GM21526 (cell line): ENCODE results near the gene NECAP2.
"Not testable (repeated sequence)": the region's sequence is repeated elsewhere in the genome, so short reads cannot be mapped to it uniquely, and the experiment has no call there.

ENCODE experiments used
- ATAC-seq: cut with Tn5 transposase; IDR thresholded peaks from one replicate; pipeline ENCODE4 v1.9.1; 2021; ENCODE audit warnings: moderate library complexity; ENCODE audit not compliant: unreplicated experiment, low FRiP score

The NECAP2 gene

DNA sequence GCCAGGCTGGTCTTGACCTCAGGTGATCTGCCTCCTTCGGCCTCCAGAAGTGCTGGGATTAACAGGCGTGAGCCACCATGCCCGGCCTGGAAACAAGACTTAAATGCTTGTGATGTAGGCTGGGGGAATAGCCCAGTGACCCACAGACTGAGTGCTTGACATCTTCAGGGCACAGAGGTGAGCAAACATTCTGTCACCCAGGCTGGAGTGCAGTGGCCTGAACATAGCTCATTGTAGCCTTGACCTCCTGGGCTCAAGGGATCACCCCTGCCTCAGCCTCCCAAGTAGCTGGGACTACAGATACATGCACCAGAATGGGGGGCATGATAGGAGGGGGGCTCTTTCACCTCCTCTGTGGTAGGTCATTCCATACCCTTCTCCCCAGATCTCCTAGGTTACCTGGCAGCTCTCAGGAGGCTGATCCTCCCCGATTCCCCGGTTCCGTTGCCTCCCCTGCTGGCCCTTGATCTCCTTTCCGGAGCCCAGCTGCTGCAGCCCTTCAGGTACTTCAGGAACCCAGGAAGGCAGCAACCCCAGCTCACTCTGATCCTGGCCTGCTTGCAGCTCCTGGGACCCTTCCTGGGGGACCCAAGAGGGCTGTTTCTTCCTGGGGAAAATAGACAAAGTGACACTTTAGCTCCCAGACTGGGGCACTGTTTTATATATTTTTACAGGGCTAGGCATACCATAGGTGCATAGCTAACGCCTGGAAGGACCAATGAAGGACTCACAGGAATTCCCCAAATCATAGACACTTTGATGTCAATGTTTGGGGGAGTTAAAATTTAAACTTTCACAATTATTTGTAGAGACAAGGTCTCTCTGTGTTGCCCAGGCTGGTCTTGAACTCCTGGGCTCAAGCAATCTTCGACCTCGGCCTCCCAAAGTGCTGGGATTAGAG lies 15.1 kb upstream of the NECAP2 start:
- no peak for ATAC-seq

DNA sequence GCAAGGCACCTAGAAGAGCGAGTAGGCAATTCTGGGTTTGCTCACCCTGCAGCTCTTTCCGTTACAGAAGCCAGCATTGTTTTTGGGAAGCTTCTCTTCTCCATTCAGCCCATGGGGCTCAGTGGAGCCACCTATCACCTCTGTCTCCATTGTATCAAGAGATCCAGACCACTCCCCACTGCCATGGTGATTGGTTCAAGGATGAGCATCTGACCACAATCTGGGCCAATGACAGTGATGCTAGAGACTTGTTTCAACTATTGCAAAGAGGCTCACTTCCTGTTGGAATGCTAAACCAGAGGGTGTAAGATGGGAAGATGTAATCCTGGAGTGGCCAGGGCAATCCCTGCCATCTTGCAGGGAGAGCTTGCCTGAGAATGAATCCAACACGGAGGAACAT lies 9.9 kb upstream of the NECAP2 start:
- ATAC-seq, result no peak

DNA sequence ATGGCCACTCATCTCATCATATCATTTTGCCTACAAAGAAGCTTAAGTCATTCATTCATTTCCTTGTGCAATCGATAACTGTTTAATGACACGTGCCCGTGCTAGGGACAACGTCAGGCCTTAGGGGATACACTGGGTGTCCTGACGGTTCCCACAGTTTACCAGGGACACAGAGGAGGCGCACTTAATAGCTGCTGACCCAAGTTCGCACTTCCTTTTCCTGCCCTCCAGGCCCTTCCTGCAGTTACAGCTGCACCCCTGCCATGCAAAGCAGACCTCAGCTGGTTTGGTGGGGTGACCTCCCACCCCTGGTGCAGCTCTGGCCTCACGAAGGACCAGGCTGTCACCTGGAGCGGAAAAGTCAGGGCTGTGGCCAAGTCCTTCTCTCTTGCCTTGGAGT lies 7.5 kb upstream of the NECAP2 start:
- no peak for ATAC-seq

DNA sequence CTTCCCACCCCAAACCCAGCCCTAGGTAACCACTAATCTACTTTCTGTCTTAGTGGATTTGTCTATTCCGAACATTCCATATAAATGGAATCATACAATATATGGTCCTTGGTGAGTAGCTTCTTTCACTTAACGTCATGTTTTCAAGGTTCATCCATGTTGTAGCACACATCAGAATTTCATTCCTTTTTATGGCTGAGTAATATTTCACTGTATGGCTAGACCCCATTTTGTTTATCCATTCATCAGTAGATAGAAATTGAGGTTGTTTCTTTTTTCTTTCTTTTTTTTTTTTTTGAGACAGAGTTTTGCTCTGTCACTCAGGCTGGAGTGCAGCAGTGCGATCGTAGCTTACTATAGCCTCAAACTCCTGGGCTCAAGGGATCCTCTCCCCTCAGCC lies 6.5 kb upstream of the NECAP2 start:
- no peak for ATAC-seq

DNA sequence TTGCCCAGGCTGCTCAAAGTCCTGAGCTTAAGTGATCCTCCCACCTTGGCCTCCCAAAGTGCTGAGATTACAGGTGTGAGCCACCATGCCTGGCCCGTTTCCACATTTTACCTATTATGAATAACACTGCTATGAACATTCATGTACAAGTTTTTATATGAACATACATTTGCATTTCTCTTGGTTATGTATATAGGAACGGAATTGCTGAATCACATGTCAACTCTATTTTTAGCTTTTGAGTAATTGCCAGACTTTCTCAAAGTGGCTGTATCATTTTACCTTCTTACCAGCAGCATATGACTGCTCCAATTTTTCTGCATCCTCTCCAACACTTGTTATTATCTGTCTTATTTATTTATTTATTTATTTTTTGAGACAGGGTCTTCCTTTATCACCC lies 6.0 kb upstream of the NECAP2 start:
- ATAC-seq, result no peak

DNA sequence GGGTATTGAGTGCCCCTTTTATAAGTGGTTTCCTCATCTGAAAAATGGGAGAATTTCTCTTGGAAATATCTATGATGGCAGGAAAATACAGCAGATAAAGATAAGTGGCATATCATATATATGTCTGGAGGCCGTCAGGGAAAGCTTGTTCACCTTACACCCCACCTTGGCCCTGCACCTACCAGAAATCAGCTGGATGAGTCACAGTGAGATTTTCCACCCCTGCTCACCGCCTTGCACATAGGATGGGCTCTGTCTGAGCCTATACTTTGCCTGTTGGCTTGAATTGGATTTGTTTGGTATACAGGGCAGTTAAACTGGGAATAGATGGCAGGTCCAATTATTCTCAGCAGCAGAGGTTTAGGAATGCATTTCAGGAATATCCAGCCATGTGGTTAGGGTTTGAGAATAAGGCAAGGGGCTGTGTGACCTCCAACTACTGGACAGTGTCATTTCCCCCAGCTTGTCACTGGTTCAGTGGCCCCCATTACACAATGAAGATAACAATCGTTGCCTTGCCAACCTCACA lies 3.5 kb upstream of the NECAP2 start, which contains the start of gene SPATA21:
Gene SPATA21, minus strand, starts transcription at position 479 of the 529 bp plus-strand sequence. CDS start 6,053 bp downstream, outside the sequence.
- ATAC-seq, result no peak

DNA sequence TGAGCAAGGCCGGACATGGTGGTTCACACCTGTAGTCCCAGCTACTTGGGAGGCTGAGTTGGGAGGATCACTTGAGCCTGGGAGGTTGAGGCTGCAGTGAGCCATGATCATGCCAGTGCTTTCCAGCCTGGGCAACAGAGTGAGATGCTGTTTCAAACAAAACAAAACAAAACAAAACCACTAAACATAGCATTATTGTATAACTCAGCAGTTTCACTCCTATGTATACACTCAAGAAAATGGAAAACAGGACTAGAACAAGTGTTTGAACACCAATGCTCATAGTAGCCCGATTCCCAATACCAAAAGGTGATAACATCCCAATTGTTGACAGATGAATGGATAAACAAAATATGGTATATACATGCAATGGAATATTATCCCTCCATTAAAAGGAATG lies 2.0 kb upstream of the NECAP2 start:
- ATAC-seq, result no peak

DNA sequence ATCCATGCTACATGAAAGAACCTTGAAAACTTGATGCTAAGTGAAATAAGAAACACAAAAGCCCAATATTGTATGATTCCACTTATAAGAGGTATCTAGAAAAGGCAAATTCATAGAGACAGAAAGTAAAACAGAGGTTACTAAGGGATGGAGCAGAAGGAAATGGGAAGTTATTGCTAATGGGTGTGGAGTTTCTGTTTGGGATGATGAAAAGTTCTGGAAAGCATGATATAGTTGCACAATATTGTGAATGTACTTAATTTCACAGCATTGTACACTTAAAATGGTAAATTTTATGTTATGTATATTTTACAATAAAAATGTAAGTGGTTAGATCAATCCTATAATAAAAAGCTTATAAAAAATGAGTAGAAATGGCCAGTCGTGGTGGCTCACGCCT lies 1.6 kb upstream of the NECAP2 start:
- no peak for ATAC-seq

DNA sequence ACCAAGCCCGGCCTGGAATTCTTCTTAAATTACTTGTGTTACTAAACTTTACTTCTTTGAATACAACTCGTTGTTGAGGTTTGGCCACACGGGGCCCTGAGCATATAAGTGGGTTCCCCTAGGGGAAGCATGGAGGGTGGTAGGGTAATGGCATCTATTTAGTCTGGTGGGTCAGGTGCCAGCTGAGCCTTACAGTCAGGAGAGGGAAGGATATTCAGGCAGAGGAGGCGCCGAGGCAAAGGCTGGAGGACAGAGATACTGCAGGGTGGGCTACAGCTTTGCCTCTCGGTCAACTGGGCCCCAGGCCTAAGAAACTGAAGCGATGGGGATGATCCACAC lies 424 bp upstream of the NECAP2 start:
- no peak for ATAC-seq

DNA sequence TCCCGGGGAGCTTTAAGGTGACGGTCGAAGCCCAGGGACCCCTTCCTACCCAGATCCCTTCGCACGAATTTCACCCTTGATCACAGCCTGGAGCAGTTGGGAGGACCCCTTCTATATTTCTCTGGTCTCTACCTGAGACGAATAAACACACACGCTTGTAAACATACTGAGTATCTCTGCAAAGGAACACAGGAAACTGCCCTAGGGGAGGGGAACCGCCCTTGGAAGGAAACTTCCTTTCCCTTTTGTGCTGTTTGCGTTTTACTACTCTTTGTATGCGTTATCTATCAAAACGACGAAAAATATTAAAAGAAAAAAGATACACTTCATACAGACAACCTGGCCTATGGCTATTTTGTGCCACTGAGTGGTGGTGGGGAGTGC lies 750 bp downstream of the NECAP2 start:
- ATAC-seq, result no peak

DNA sequence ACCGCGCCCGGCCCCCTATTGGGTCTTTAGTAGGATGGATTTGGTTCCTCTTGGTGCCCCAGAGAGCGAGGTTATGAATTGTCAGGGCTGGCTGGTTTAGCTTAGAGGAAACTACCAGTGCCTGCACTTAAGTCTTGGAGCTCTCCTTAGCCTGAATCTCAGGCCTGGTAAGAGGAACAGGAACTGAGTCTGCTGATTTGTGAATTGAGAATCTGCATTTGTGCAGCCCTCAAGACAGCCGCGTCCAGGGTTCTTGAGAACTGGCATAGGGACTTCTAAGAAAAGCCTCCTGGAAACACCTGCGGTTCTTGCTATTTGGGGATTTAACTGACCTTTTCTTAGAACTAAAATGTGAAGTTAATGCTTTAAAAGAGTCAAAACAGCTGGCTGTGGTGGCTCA lies 1.7 kb downstream of the NECAP2 start:
- no peak for ATAC-seq

DNA sequence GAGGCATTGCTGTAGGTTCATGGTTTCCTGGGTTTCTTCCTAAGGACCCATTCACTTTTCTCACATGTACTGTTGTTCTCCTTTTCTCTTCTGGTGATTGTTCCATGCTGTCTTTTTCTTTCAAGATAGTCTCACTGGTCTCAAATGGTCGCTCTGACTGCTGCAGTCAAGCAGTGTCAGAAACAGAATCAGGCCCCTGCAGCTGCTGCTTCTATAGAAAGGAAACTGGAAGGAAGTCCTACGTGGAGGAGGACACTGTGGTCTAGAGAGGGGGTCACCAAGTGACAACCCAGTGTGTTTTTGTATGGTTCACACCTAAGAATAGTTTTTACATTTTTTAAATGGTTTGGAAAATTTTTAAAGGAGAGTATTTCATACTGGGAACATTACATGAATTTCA lies 2.4 kb downstream of the NECAP2 start:
- ATAC-seq, result no peak

DNA sequence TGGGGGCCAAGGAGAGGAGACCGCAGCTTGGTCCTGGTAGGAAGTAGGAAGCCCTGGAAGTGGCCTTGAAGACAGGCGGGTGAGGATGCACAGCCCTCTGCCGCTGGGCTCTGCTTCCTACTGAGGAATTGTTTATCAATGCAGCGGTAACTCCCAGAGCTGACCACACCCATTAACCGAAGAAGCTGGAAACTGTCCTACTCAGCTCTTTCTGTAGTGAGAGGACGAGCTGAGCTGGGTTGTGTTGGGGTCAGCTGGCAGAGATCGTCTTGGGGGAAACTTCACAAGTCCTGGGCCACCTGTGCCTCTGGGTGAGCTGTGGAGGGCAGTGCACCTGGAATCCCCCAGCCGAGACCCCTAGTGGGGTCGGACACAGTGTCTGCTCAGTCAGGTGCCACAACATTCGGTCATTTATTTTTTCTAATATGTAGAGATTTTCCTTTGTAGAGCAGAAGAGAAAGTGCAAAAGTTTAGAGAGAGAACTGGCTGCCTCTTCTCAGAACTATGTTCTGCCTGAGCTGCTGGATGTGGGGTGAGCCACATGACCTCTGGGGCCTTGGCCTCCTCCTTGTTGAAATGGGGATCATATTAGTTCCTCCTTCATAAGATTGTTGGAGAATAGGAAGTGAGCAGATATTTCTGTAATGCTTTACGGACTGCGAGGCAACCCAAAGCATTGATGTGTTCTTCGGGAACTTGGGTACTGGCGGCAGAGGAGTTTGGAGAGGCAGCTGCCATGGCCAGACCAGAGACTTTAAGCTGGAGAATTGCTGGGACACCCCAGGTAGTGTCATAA lies 3.6 kb downstream of the NECAP2 start:
- ATAC-seq, result no peak

DNA sequence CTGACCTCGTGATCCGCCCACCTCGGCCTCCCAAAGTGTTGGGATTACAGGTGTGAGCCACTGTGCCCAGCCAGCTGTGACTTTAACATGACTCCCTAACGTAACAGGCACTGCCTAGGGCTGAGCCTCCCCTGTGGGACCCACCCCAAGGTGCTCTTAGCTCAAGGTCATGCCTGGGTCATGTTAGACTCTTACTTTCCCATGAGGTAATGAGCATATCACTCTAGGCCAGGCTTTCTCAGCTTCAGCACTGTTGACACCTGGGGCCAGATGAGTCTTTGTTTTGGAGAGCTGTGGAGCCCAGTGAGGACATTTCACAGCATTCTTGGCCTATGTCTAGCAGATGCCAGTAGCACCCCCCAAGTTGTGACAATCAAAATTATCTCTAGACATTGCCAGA lies 4.5 kb downstream of the NECAP2 start:
- ATAC-seq, result no peak

DNA sequence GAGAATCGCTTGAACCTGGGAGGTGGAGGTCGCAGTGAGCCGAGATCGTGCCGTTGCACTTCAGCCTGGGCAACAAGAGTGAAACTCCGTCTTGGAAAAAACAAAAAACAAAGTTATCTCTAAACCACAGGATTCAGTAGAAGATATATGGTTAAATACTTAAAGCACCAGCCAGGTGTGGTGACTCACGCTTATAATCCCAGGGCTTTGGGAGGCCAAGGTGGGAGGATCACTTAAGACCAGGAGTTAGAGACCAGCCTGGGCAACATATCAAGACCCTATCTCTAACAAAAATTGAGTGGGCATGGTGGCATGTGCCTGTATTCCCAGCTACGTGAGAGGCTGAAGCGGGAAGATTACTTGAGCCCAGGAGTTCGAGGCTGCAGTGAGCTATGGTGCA lies 5.6 kb downstream of the NECAP2 start:
- ATAC-seq, result no peak

DNA sequence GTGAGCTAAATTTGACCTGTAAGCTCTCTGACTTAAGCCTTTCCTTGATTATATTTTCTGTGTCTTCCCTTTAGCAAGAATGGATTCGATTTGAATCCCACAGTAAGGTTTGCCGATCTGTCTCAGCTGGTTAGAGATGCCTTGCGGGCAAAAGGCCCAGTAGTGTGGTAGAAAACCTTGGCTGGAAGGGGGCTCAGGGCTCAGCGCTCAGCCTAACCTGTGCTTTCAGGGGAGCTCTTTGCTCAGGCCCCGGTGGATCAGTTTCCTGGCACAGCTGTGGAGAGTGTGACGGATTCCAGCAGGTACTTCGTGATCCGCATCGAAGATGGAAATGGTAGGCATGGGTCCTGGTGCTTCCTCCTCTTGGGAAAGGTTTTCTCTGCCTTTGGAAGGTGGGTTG lies 7.1 kb downstream of the NECAP2 start:
- no peak for ATAC-seq

DNA sequence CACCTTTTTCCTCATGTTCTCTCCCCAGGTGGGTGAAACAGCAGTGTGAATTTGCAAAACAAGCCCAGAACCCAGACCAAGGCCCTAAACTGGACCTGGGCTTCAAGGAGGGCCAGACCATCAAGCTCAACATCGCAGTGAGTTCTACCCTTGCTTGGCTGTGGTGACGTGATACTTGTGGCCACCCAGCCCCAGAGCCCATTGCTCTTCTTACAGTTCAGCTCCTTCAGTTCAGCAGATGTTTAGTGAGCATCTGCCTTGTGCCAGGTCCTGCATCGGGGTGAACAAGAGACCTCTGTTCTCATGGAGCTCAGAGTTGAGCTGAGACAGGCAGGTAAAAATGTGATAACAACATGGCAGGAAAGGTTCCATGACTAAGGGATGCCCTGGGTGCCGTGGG lies 8.5 kb downstream of the NECAP2 start:
- ATAC-seq, result no peak

DNA sequence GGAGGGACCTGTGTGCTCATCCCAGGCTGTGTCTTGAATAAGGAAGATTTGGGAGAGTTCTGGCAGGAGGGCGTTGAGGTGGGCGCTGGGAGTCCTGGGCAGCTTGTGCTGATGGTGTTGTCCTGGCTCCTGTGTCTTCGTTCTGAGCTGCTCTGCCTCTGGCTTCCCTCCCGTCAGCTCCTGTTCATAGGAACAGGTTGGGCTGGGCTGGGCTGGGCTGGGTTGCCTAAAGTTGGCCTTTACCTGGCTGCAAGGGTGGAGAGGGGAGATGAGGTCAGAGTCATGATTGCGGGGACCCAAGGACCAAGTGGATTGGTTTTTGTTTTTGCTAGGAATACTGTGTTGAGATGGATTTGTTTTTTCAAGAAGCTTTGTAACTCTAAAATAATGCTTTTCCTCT lies 9.1 kb downstream of the NECAP2 start:
- no peak for ATAC-seq

DNA sequence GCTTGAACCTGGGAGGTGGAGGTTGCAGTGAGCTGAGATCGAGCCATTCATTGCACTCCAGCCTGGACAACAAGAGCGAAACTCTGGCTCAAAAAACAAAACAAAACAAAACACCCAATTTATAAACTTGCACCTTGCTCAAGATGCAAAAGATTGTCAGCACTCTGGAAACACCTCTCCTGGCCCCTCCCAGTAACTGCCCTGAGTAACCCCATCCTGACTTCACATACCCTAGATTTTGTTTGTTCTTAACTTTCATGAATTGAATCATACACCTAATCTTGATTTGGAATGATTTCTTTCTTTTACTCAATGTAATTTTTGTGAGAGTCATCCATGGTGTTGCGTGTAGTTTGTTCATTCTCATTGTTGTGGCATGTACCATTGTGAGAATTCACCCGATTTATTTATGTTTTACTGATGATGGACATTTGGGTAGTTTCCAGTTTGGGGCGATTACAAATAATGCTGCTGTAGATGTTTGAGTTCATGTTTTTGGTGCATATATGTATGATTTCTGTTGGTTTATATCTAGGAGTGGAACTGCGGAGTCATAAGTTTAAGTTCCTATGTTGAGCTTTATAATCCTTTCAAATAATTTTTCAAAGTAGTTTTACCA lies 10.4 kb downstream of the NECAP2 start:
- no peak for ATAC-seq

DNA sequence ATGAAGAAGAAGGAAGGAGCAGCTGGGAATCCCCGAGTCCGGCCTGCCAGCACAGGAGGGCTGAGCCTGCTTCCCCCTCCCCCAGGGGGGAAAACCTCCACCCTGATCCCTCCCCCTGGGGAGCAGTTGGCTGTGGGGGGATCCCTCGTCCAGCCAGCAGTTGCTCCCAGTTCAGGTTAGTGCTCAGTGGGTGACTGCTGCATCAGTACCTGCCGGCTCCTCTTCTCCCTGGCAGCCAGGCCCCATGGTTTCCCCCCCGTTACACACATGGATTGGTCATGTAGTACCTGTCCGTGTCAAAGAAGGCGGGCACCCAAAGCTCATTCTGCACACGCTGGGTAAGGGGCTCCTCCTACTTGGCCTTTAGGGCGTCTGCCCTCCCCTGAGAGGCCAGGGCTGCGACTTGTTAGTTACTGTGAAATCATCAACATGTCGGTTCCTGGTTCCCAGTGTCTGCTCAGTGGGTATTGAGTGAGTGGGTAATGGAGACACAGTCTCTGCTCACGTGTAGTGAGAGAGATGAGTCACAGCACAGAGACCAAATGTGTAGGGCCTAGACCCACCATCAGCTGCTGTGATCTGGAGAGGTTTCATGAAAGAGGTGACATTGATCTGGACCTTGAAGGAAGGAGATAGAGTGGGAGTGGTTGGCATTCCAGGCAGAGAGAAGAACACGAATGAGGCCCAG lies 11.5 kb downstream of the NECAP2 start:
- ATAC-seq, result no peak

DNA sequence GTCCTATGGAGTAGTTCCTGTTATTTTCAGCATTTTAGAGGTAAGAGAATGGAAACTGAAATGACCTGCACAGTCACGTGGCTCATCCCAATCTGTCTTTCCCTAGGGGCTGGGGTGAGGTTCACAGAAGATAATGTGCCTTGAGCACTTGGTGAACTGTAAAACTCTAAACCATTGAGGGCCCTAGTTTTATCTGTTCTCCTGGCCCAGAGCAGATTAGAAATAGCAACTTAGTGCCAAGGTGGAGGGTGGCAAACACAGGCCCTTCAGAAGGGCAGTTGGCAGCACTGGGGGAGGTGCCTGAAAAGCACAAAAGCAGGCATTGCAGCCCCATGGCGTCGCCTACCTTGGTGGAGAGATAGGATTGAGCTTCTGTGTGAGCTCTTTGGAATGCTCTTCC lies 14.4 kb downstream of the NECAP2 start:
- ATAC-seq, result not testable (repeated sequence)
